Colonic mucosa (tissue), 4 donors: ENCODE measurements around the gene DTNB. TPM values are rescaled to one million over a fixed set of nuclear protein-coding genes. Genes with fewer than 3 reads are reported as not detected.

ENCODE experiments used
- DNase-seq: peaks from one replicate; pipeline ENCODE4 v3.0.0-alpha.2; 2020
- H3K27ac ChIP-seq: fragments of 200-600 bp; one replicate; pipeline ENCODE4 v1.8.0; 2021
- H3K27me3 ChIP-seq: fragments of 200-600 bp; one replicate; pipeline ENCODE4 v1.8.0; 2021
- H3K36me3 ChIP-seq: fragments of 200-600 bp; one replicate; pipeline ENCODE4 v1.8.0; 2021
- H3K4me1 ChIP-seq: fragments of 200-600 bp; one replicate; pipeline ENCODE4 v1.8.0; 2021; ENCODE audit warnings: mild to moderate bottlenecking
- H3K4me3 ChIP-seq: fragments of 200-600 bp; one replicate; pipeline ENCODE4 v1.8.0; 2021
- H3K9ac ChIP-seq, 2 donors: one replicate each; pipeline ENCODE4 v1.7.0; 2013; ENCODE audit warnings: control low read depth in 2 of 2, low read depth in 2 of 2, low read length in 2 of 2
- H3K9me3 ChIP-seq: fragments of 200-600 bp; one replicate; pipeline ENCODE4 v1.8.0; 2021
- CTCF ChIP-seq: fragments of 200-600 bp; IDR thresholded peaks from one replicate; pipeline ENCODE4 v1.8.0; 2022; ENCODE audit warnings: antibody characterized with exemption, mild to moderate bottlenecking
- intact Hi-C: fragments of 100-400 bp; cut with DNase I; formaldehyde crosslinking; loops from one replicate; pipeline ENCODE4 v1.14.1; 2022
- total RNA-seq, 2 donors: library from RNA; stranded (reverse); fragmentation: NEBNext Ultra II Directional in 1 of 2; extraction: Animal tissue kit (Norgen Biotek cat#: 25700) in 1 of 2; gene quantifications; one replicate each; pipeline ENCODE4 v1.2.1, GENCODE V29; 2021
- donor health status: healthy.
- donor health status: DM: no; HTN: no; CAD: no.
- donor health status: DM: no; HTN: no; CAD: no.

Gene DTNB
- total RNA-seq, 2 donors from 2014 or later = 5.2 to 9.3 TPM

GRCh38 chr2:25523060-25523459 lies 150.3 kb downstream of the DTNB start:
- no peak for TF ChIP-seq CTCF
- Histone ChIP-seq H3K4me1 (no peaks in the 10 kb centered on the region), H3K4me3 (no peak overlapping the region), H3K27me3 (no peaks in the 10 kb centered on the region), H3K9ac (no peak overlapping the region), H3K9me3 (no peaks in the 10 kb centered on the region), H3K36me3 (no peaks in the 10 kb centered on the region), H3K27ac (no peak overlapping the region)
- intact Hi-C loops = loop anchor here (5.0 kb wide), 1 partner anchor 161 kb away; no protein-coding TSS in a partner anchor
- DNase-seq = no peak

- DNase-seq = peak; percentile 59
- intact Hi-C loops = loop anchor here (5.0 kb wide), 1 partner anchor 160 kb away; no protein-coding TSS in a partner anchor
- H3K36me3 ChIP-seq = no peaks in the 10 kb centered on the region
These were observed 151.6 kb downstream of the DTNB start for GRCh38 chr2:25521665-25522387.

GRCh38 chr2:25521126-25521525 lies 152.3 kb downstream of the DTNB start:
- intact Hi-C loops = loop anchor here (5.0 kb wide), 1 partner anchor 159 kb away; no protein-coding TSS in a partner anchor
- no peak for DNase-seq

More at GRCh38 chr2:25521665-25522387, 151.6 kb downstream of the DTNB start:
- TF ChIP-seq CTCF = peak; percentile 67
- H3K27me3 ChIP-seq = no peaks in the 10 kb centered on the region
- H3K27ac ChIP-seq = no peak overlapping the region
- H3K4me1 ChIP-seq = no peaks in the 10 kb centered on the region
- H3K9me3 ChIP-seq = no peaks in the 10 kb centered on the region
- peak overlapping the region in 1 of 2 donors; percentile 38 for H3K9ac ChIP-seq
- peak overlapping the region; percentile 14 for H3K4me3 ChIP-seq

GRCh38 chr2:25517701-25518100 lies 155.7 kb downstream of the DTNB start:
- Histone ChIP-seq H3K36me3 (no peaks in the 10 kb centered on the region), H3K9ac (no peak overlapping the region), H3K9me3 (no peaks in the 10 kb centered on the region), H3K4me1 (no peaks in the 10 kb centered on the region), H3K27me3 (no peaks in the 10 kb centered on the region), H3K27ac (no peak overlapping the region), H3K4me3 (no peak overlapping the region)
- intact Hi-C loops = no loop called here
- TF ChIP-seq CTCF = no peak
- DNase-seq = no peak

More at GRCh38 chr2:25521126-25521525, 152.3 kb downstream of the DTNB start:
- H3K27ac ChIP-seq = no peak overlapping the region
- H3K27me3 ChIP-seq = no peaks in the 10 kb centered on the region
- H3K4me1 ChIP-seq = no peaks in the 10 kb centered on the region
- TF ChIP-seq CTCF = no peak
- H3K4me3 ChIP-seq = no peak overlapping the region
- H3K9ac ChIP-seq = no peak overlapping the region
- no peaks in the 10 kb centered on the region for H3K36me3 ChIP-seq
- H3K9me3 ChIP-seq = no peaks in the 10 kb centered on the region

GRCh38 chr2:25514043-25514637 lies 159.2 kb downstream of the DTNB start:
- no peaks in the 10 kb centered on the region for H3K27me3 ChIP-seq
- no peaks in the 10 kb centered on the region for H3K9me3 ChIP-seq
- intact Hi-C loops = no loop called here
- no peak for DNase-seq
- no peak overlapping the region for H3K9ac ChIP-seq
- no peaks in the 10 kb centered on the region for H3K4me1 ChIP-seq
- H3K4me3 ChIP-seq = no peak overlapping the region
- no peak for TF ChIP-seq CTCF
- no peak overlapping the region for H3K27ac ChIP-seq
- no peaks in the 10 kb centered on the region for H3K36me3 ChIP-seq
